HG03097 (cell line): ENCODE measurements around the gene AGAP1.
"Not testable (repeated sequence)": the region's sequence is repeated elsewhere in the genome, so short reads cannot be mapped to it uniquely, and the experiment has no call there.

Source experiments
- ATAC-seq: cut with Tn5 transposase; IDR thresholded peaks from one replicate; pipeline ENCODE4 v1.9.1; 2021; ENCODE audit not compliant: unreplicated experiment, low FRiP score

Gene AGAP1

DNA sequence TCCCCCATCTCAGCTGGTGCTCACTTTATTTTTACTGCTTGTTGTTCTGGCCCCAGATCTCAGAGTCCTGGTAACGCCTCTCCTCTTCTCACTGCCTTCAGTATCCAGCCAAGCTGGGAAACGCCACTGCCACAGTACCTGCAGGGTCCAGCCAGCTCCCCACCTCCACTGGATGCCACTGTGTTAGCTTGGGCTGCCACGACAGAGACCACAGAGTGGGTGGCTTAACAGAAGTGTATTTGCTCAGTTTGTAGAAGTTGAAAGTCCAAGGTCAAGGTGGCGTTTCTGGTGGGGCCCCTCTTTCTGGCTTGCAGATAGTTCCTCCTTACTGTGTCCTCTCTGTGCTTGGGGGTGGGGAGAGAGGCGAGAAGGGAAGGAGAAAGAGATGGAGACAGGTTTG is 107.1 kb downstream of the AGAP1 start:
- ATAC-seq: no peak

DNA sequence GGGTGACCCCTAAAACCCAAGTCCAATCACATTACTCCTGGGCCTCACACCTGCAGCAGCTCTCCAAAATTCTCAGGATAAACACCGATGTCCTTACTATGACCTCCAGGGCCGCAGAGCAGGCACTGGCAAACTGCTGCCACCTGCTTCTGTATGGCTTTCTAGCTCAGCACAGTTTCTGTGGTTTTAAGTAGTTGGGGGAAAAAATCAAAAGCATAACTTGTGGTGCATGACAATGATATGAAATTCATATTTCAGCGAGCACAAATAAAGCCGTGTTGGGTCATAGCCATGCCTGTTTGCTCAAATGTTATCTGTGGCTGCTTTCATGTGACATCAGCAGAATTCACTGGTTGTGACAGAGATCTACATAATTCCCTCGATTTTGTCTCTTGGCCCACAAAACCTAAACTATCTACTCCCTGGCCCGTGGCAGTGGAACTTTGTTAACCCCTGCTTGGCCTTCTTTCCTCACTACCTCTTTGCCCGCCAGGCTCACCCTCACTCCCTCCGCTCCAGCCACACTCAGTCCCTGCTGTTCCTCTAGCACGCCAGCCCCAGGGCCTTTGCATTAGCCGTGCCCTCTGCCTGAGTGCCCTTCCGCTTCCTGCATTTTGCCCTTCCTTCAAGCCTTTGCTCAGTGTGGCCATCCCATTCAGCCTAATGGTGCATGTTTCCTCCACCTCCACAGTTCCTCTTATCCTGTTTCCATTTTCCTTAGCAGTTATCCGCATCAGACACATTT is 108.3 kb downstream of the AGAP1 start:
- no peak for ATAC-seq

DNA sequence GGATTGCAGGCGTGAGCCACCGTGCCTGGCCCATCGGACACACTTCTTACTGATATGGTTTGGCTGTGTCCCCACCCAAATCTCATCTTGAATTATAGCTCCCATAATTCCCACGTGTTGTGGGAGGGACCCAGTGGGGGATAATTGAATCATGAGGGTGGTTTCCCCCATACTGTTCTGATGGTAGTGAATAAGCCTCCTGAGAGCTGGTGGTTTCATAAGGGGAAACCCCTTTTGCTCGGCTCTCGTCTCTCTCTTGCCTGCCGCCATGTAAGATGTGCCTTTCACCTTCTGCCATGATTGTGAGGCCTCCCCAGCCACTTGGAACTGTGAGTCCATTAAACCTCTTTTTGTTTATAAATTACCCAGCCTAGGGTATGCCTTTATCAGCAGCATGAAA is 109.1 kb downstream of the AGAP1 start:
- ATAC-seq: not testable (repeated sequence)

DNA sequence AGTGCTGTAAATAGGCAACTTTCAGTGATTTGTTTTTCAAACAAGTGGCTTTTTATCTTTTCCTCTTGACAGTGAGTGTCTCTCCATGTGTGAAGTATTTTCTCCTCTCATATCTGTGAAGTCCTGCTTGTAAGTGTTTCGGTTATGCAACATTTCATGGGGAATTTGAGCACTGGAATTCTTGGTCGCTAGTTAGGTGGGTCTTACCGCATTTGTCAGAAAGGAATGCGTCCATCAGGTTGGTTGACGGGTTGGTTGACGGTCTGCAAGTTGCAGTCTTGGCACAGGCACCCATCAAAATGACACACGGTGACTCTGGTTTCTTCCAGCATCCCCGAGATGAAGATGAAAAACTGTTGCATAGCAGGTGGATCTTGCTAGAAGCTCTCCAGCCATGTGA is 109.8 kb downstream of the AGAP1 start:
- no peak for ATAC-seq

DNA sequence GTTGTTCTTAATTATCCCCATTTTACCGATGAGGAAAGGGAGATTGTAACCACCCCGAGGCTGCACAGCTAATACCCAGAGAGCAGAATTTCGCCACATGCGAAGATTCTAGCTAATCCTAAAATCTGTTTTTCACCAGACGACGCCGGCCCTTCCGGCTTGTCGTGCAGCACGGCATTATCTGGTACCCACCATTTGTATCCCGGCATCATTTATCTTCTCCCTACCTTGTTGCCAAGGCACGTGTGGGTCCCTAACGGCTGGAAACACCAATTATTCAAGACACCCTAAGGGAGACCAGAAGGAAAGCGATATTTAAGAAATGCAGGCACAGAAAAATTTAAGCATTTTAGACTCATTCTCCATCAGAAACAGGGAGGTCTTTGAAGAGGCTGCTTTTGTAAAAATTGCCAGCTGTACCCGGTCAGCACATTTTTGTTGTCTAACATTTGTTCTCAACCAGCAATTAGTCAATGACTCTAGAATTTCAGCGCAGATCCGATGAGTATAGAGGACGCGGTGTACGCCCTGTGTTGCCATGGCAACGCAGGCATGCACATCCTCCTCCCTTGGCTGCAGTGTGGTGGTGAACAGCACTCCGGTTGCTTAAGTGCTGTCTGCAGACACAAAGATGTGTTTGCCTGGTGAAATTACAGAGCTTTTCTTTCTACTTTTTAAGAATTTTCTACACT is 111.6 kb downstream of the AGAP1 start:
- ATAC-seq: no peak

DNA sequence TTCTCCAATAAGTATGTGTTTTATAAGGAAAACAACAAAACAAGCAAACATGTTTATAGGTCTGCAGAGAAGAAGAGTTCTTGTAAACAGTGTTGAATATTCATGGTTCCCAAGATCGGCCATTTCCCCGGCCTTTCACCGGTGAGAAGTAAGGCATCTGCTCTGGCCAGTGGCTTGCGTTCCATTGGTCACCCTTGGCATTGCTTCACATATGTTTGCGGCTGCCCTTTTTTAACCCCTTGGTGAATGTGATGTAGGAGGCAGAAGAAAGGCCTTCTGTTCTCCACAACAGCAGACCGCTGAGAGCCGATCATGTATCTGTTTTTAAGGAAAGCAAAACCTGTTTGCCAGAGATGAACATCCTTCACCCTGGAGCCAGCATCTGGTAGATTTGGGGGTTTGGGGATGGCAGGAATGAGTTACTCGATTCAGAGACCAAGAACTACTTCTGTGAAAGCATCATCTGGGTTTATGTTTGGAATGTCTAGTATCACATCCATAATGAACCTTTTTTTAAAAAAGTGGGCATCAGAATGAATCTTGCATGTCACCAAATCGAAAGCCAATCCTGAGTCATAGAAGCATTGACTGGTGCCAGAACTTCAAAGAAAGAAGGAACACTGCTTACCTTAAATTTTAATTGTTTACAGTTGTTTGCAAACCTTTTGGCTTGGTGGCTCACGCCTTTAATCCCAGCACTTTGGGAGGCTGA is 112.3 kb downstream of the AGAP1 start:
- ATAC-seq: no peak

DNA sequence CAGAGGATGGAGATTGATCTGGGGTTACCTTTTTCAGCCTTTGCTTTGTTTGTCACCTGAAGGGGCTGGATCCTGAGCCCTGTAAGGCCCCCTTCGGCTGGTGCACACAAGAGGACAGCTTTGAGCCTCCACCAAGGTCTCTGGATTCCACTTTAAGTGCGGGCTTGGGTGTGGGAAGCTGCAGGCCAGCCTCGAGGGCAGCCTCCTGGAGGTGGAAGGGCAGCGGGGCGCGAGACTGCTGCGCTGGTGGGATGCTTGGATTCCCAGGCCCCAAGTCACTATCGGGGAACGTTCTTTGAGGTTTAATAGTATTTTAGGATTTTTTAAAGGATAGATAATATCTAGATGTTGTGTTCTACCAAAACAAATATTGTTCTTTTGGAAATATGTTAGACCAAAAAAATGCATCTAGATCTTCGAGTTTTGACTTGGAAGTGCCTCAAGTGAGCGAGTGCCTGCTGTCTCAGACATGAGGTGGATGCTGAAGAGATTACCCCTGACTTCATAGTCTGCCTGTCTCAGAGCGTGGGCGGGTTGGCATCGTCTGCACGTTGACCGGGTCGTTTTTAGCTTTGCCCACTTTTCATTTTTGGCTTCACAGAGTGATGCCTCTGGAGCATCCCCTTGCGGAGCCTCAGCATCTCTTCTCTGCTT is 113.8 kb downstream of the AGAP1 start:
- no peak for ATAC-seq

DNA sequence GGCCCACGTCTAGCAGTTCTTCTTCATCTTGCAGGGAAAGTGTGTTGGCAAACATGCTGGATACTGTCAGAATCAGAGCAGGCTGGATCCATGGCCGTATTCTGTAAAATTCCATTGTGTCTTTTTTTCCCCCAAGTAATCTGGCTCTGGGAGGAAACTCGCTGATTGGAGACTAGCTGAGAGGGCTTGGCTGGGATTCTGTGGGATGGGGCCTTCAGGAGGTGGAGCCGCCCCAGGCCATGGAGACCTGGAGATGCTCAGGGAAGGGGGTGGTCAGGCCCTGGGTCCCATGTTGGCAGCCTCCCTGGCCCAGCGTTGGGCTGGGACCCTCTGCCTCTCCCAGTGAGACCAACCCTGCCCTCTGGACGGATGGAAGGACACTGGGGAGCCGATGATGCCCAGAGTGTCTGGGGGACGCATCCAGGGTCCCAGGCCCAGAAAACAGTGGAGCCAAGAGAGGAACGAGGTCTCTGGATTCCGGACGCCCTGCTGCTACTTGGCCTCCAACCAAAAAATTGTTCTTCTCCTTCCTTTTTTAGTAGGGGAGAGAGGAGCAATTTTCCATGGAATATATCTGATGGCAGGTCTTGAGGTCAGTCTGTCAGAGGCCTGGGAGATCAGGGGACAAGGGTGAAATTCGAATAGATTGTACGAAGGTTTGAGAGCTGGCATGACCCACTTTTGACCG is 114.5 kb downstream of the AGAP1 start:
- no peak for ATAC-seq

DNA sequence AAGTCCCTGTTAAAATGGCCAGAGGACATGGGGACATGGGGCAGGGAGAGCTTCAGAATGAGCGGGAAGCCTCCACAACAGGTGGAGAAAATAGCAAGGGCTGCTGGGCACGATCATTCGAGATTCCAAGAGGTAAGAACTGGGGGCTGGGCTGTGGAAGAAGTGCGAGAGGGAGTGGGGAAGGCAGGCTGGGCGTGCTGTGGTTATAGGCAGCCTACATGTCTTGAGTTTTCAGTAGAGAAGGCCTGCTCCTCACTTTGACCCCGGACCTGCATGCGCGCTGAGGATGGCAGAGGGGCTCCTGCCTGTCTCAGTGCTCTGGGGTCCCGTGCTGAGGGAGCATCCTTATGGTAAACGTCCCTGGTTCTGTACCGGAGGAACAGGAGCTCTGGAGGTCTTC is 115.5 kb downstream of the AGAP1 start:
- no peak for ATAC-seq

DNA sequence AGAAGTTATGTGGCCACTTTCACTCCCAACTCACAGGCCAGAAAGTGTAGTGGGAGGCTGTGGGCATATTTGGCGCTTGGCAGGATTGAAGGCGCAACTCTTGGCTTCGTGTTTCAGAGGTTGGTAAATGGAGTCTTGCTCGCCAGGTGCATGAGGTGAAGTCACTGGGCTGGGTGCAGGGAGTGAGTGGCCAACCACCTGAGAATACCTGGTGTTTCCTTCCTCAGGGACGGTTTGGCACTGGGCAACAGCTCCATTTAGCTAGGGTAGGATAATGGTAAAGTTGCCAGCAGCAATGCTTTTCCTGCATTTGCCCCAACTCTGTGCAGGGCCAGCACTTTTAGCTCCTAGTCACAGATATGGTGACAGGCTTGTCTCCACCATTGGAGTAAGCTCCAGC is 115.9 kb downstream of the AGAP1 start:
- no peak for ATAC-seq

DNA sequence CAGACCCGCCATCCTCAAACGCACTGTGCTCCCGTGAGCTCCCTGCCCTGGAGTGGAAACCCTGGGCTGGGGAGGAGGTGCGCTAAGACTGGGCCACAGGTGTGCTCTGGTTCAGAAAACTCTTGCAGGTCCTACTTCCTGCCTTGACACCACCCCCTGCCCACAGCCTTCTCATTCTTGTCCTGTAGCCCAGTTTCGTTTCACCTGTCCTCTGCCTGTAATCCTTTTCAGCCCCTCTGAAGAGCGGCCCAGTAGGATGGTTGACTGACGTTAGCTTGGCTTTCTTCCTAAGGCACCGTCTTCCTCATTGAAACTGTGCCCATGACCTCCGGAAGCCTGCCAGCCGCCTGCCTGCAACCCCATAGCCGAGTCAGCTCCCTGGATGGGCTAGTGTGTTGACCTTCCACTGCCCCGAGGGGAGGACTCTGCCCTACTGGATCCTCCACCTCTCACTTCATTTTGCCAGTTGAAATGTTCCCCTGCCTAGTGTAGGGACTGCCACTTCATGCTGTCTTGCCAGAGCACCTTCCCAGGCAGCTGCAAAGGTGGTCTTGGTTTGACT is 116.9 kb downstream of the AGAP1 start:
- ATAC-seq: no peak

DNA sequence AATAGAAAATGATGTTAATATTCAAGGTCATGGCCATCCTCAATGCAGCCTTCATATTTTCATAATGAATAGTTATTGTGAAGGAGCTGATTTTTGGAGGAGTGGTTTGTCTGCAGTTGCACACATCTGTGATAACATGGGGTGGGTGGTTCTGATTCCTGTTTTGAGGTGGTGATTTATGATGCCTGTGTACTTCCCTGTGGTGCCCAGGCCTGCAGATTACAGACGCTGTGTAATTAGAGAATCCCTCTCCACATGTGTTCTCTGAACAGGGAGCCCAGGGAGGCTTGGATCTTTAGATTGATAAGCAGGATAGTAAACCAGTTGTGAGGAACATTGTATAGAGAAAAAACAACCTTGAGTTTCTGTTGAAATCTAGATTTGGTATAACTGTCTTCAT is 117.5 kb downstream of the AGAP1 start:
- no peak for ATAC-seq

DNA sequence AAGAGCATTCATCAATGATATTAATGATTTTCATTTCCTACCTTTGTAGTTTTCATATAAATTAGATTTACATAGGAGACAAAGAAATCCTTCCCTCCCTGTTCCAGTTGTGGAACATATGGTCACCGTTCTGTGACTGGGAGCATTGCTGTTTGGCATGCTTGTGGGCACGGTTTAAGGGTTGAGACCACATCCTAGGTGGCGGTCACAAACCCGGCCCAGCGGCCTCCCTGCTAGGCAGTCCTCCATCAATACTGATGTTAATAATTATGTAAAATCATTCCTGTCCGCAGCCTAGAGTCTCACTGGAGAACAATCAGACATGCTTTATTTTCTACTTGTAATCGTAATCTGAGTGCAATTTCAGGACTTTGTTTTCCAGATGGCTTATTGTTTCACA is 117.9 kb downstream of the AGAP1 start:
- ATAC-seq: no peak

DNA sequence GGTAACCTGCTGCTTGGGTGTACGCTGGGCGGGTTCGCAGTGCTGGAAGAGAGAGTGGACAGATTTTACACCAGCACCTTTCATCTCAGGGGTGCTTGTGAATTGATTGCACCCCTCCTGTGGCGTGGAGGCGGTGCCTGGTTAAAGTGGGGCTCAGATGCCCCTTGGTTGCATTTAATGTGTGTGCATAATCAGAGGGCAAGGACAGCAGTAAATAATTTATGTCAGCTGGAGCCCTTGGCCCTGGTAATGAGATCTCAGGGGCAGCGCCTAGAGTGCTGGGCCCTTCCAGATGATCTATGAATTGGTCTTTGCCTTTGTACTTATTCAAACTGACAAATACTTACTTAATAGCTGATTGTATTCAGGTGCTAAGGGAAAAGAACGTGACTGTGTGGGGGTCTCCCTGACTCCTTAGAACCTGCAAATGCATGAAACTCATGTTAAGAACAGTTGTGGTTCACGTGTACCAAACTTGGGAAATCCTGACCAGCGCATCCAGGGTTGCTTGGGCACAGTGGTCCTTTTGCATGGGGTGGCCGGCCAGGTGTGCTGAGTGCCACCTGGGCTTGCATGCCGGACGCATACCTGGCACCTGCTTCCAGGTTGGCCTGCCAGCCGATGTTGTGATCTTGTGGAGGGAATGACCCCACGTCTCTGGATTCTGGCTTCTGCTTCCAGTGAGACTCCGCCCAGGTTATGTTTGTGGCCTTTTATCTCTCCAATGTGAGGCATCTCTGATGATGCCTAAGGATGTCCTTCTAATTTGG is 118.5 kb downstream of the AGAP1 start:
- ATAC-seq: no peak

DNA sequence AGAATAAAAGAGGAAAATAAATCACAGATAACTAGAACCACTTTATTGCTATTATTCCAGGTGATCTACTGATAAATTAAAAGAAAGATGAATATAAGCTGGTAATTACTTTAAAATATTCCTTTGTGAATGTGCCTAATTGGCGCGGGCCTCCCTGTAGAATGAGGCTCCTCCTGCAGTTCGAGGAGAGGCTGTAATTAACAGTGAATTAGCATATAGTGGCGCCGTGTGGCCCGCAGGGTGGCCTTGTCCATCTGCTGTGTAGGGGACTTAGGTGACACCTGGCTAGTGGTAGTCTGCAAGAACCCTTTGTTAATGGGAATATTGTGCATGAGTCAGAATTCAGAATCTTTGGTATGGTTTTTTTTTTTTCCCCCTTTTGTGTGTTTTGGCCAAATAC is 119.8 kb downstream of the AGAP1 start:
- ATAC-seq: no peak

DNA sequence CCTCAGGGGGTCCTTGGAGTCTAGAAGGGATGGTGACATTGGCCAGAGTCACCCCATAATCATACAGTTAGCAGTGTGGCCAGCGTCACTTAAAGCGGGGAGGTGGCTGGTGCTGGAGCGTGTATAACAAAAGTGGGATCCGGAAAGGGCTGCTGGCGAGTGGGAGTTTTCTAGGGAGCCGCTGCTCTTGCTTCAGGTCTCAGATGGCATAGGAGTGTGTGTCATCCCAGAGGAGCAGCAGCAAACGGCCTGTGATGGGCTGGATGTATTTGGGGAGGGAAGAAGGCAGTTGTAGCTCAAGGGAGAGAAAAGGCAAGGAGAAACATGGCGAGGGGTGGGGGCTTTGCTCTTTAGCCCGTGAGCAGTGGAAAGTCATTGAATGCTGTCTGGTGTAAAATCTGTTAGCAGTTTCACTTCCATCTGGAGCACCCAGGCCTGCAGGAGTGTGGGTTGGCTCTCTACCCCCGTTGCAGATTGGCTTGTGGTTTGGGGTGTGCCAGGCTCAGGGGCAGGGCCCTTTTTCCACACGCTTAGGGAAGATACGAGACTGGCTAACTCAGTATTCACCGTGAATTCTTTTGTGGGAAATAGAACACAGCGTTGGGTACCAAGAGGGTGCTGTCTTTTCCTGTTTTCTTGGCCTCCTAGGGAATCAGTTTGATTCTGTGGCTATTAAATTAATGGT is 120.5 kb downstream of the AGAP1 start:
- no peak for ATAC-seq

DNA sequence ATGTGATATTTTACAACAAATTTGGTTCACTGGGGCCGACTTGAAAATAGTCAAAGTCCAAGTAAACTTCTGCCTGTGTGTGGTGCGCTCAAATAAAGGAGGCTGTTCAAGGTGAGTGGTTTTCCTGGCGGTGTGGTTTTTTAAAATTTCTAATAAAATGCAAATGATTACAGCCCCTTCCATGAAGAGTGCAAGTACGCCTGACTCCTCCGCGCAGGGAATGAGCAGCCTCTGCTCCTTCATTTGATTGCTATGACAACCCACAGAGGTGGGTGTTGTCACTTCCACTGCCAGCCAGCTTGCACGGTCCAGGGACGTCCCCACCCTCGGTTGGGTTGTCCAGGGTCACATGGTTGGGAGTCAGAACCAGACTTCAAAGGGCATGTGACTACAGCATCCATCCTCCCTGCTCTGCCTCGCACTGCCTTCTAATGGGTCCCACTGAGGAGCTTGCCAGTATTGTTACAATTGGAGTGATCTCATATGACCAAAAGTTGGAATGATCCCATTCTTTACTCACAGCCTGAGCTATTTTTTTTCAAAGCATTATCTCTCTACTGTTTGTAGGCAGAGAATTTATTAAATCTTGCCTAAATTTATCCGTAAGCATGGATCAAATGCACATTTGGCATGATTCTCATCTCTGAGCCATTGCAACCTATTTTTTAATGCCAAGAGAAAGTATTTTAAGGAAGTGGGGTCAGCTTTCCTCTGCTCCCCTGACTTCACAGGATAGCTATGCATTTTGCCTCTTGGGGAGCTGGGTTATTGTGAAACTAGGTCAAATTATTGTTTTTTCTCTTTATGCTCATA is 121.3 kb downstream of the AGAP1 start:
- no peak for ATAC-seq

DNA sequence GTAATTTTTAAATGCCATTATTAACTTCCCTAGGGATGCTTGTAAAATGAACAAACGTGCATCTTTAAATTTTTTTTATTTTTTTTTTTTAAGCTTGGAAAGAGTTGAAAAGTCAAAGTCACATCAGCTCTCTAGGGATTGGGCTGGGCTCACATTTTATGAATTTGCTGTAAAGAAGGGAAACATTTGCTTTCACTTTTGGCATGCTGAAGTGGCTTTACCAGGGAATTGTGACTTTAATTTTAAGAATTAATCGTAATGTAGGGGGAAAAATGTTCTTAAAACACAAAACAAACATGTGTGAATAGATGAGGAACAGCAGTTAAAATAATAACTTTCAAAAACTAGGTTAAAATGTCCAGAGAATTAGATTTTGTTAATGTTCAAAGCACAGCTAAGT is 123.0 kb downstream of the AGAP1 start:
- no peak for ATAC-seq
